ENCODE measurements around the gene TTC28.

GRCh38 chr22:28129319-28129962 is 550.2 kb downstream of the TTC28 start:
- no peak for TF ChIP-seq CTCF (IDR thresholded peaks at IDR 0.05; ENCODE audit: low read depth, low read length)
- TF ChIP-seq POLR2A (IDR thresholded peaks at IDR 0.05; ENCODE audit: extremely low read depth, insufficient read length): no peak
- TF ChIP-seq MYC (IDR thresholded peaks at IDR 0.05; ENCODE audit: low read depth, low read length): no peak

Measured in NB4 (cell line).